ENCODE results near the gene ATP8B2.

GRCh38 chr1:154330669-154331068 is 5.3 kb downstream of the ATP8B2 start:
- no peak for TF ChIP-seq CTCF (IDR thresholded peaks at IDR 0.05)
- no peak for TF ChIP-seq POLR2A (IDR thresholded peaks at IDR 0.05)

All from Peyer's patch (tissue), 4 donors.